ENCODE data around the gene PTGIR.

Gene PTGIR

DNA sequence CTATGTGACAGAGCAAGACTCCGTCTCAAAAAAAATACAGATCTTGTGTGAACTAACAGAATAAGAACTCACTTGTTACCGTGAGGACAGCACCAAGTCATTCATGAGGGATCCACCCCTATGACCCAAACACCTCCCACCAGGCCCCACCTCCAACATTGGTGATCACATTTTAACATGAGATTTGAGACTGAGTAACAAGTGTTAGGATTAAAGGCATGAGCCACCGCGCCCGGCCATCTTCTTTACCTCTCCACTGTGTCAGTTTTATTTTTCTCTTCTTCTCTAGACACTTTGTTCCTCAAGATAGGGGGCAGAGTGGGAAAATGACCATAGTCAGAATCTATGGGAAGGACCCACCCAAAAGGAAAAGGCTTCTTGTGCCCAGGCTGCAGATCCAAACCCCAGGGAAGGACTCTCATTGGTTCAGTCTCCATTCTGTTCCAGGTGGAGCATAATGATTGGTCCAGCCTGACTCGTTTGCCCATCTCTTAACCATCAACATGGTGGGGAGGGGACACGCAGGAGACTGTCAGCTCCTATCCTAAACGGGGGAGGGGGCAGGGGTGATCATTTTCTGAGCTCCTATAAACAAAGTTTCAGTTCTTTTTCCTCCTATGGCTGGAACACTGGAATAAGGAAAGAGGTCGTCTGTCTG, 25.0 kb downstream of the PTGIR start:
- no peak for DNase-seq

GRCh38 chr19:46598372-46598917, 26.4 kb downstream of the PTGIR start:
- DNase-seq = no peak

GRCh38 chr19:46596008-46596407, 28.9 kb downstream of the PTGIR start:
- DNase-seq = no peak

DNA sequence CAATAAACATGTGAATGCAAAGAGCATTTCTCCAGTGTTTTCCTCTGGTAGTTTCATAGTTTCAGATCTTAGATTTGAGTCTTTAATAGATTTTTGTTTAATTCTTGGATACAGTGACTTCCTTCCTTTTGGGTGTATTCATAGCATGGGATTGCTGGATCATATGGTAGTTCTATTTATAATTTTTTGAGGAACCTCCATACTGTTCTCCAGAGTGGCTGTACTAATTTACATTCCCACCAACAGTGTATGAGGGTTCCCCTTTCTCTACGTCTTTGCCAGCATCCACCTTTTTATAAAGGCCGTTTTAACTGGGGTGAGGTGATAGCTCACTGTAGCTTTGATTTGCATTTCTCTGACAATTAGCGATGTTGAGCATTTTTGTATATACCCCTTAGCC, 33.0 kb downstream of the PTGIR start:
- no peak for DNase-seq

- no peak for DNase-seq
Measured at GRCh38 chr19:46591254-46591653, 33.6 kb downstream of the PTGIR start.

DNA sequence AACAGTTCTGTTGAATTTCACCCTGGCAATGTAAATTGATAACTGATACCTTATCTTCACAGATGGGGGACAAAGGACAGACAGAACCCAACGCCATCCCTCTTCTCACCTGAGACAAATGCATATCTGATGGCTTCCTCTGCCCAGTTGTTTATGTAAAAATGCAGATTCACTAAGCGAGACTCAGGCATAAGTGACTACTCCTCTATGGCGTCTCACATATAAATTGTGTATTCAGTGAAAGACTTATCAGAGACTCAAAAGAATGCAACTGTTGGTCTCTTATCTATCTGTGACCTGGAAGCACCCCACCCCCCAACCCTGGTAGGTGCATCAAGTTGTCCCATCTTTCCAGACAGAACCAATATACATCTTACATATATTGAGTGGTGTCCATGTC, 37.0 kb downstream of the PTGIR start:
- DNase-seq = no peak

- DNase-seq = no peak
Measured at GRCh38 chr19:46586294-46586693, 38.6 kb downstream of the PTGIR start.

GRCh38 chr19:46585539-46585938, 39.4 kb downstream of the PTGIR start:
- DNase-seq = no peak

GRCh38 chr19:46580247-46580646, 44.6 kb downstream of the PTGIR start:
- DNase-seq = no peak

DNA sequence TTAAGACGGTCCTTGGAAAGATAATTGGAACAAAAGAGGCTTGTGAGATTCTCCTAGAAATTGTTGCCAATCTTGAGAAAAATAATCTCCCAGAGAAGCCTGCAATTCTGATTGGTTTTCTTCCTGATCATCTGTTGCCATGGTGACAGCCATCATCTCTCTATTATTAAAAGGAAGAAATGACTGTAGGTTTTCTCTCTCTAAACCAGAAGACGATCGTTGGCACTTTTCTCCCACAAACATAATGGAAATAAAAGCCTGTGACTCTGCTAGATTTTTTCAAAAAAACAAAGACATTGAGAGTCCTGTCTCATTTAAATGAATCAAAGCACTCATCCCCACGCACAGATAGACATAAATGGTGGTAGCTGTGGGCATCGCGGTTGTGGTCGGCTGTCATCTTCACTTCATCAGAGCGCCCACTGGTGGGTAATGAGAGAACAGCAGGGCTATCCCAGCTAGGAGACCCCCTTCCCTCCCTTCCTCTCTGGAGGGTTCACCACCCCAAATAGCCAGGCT, 45.5 kb downstream of the PTGIR start:
- no peak for DNase-seq

GRCh38 chr19:46578450-46578849, 46.4 kb downstream of the PTGIR start:
- DNase-seq = no peak

- peak in 1 of 2 donors; percentile 40 for DNase-seq
Measured at GRCh38 chr19:46574533-46574932, 50.4 kb downstream of the PTGIR start.

DNA sequence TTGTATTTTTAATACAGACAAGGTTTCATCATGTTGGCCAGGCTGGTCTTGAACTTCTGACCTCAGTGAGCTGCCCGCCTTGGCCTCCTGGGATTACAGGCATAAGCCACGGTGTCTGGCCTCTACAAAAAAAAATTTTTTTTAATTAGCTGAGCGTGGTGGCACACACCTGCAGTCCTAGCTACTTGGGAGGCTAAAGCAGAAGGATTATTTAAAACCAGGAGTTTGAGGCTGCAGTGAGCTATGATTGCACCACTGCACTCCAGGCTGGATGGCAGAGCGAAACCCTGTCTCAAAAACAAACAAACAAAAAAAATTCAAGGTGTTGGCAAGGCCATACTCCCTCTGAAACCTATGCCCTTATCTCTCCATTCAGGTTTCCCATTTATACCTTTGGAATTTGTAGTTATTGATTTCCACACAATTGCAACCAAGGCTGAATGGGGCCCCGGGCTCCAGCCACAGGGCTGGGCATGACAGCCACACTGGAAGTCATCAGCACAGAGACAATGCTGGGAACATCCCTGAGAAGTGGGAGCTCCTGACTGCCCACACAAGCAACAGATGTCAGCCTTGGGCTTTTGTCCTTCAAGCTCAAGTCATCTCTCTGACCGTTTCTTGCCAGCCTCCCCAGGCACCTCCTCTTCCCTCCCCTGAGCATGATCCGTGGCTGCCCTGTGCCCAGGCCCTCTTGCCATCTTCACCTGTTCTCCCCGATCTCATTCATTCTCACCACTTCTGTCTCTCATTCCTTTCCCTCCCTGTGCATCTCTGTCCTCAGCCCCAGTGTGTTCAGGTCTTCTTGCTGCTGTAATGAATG, 51.0 kb downstream of the PTGIR start:
- no peak for DNase-seq

- DNase-seq = peak in 1 of 2 donors; percentile 10
Measured at GRCh38 chr19:46571495-46571894, 53.4 kb downstream of the PTGIR start.
